Ectodermal cell (in vitro differentiated cells): Measurements from ENCODE around the gene SDK1.

Source experiments
- H3K27ac ChIP-seq: 2 replicates; pipeline ENCODE4 v1.7.0; 2013; ENCODE audit warnings: mild to moderate bottlenecking, low read depth, low read length; ENCODE audit not compliant: insufficient read depth, poor library complexity, severe bottlenecking
- H3K27me3 ChIP-seq: 2 replicates; pipeline ENCODE4 v1.7.0; 2013; ENCODE audit warnings: mild to moderate bottlenecking, low read length; ENCODE audit not compliant: insufficient read depth, control insufficient read depth, poor library complexity, severe bottlenecking
- H3K36me3 ChIP-seq: one replicate; pipeline ENCODE4 v1.7.0; 2013; ENCODE audit warnings: low read length; ENCODE audit not compliant: control insufficient read depth, insufficient read depth
- H3K4me1 ChIP-seq: one replicate; pipeline ENCODE4 v1.7.0; 2013; ENCODE audit warnings: low read length; ENCODE audit not compliant: control insufficient read depth, insufficient read depth
- H3K4me3 ChIP-seq: 2 replicates; pipeline ENCODE4 v1.7.0; 2013; ENCODE audit warnings: low read depth, low read length, control low read depth; ENCODE audit not compliant: insufficient read depth
- H3K9me3 ChIP-seq: 2 replicates; pipeline ENCODE4 v1.7.0; 2013; ENCODE audit warnings: mild to moderate bottlenecking, low read length, moderate library complexity; ENCODE audit not compliant: control insufficient read depth
- WGBS, 2 experiments: methylation state at CpG; one replicate each; pipeline ENCODE4 v1.1.7; 2013; ENCODE audit warnings: missing lambda C conversion rate in 2 of 2; 5-methylcytosine and 5-hydroxymethylcytosine counted together

SDK1 gene

DNA sequence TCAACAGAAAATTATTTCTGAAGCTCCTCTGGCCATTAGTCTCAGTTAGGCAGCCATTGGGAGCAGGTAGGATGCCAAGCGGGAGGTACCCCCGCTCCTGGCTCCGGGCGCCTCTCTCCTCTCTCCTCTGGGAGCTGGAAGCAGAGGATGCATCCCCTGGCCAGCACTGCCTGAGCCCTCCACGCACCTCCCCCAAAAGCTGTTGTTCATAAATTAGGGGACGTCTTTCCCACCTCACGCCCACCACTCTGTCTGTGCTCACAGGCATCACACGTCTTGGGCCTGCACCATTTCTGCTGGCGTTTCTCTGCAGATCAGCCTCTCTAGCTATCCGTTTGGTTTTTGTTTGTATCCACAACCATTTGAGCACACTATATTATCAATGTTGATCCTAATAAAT is 772.0 kb downstream of the SDK1 start:
- Histone ChIP-seq H3K27ac (no peak overlapping the region), H3K27me3 (no peaks in the 10 kb centered on the region), H3K4me3 (no peak overlapping the region), H3K36me3 (no peaks in the 10 kb centered on the region), H3K4me1 (peaks cover 21% of the 10 kb centered on the region), H3K9me3 (no peaks in the 10 kb centered on the region)
- 92 to 93% methylated on average over 10 of the region's 10 CpGs for WGBS, 2 experiments

DNA sequence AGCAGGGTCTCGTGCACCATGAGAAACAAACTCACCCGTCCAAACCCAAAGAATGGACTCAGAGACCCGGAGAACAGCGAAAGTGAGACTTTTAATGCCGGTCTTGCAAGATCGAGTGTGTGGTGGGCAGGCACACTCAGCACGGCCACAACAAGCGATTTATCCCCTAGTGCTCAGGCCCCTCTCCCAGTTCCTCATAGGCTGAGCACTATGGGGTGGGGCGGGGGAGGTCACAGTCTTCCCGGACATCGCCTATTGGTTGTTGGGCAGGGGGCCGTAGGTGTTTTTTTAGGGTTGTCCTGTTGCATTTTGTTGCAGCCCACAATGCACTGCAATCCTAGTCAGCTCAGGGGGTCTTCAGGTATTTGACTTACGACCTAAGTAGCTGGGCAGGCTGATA is 772.7 kb downstream of the SDK1 start:
- no peak overlapping the region for H3K4me3 ChIP-seq
- H3K4me1 ChIP-seq, result peaks cover 21% of the 10 kb centered on the region
- H3K27ac ChIP-seq, result no peak overlapping the region
- H3K9me3 ChIP-seq, result no peaks in the 10 kb centered on the region
- 87 to 88% methylated on average over 13 of the region's 13 CpGs for whole genome bisulfite sequencing, 2 experiments
- no peaks in the 10 kb centered on the region for H3K27me3 ChIP-seq
- H3K36me3 ChIP-seq, result no peaks in the 10 kb centered on the region

DNA sequence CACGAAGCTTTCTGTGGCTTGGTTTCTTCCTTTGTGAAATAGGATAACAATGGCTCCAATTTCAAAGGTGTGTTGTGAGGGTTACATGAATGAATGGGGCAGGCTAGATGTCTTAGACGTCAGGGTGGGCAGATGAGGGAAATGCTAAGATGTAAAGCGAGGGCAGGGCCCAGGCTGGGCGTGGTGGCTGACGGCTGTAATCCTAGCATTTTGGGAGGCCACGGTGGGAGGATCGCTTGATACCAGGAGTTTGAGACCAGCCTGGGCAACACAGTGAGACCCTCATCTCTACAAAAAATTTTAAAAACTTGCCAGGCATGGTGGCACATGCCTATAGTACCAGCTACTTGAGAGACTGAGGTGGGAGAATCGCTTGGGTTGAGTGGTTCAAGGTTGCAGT is 773.4 kb downstream of the SDK1 start:
- H3K4me3 ChIP-seq, result no peak overlapping the region
- 91 to 93% methylated on average over 8 of the region's 8 CpGs for WGBS, 2 experiments
- no peaks in the 10 kb centered on the region for H3K27me3 ChIP-seq
- no peaks in the 10 kb centered on the region for H3K36me3 ChIP-seq
- no peak overlapping the region for H3K27ac ChIP-seq
- H3K4me1 ChIP-seq, result peaks cover 17% of the 10 kb centered on the region
- H3K9me3 ChIP-seq, result no peaks in the 10 kb centered on the region

DNA sequence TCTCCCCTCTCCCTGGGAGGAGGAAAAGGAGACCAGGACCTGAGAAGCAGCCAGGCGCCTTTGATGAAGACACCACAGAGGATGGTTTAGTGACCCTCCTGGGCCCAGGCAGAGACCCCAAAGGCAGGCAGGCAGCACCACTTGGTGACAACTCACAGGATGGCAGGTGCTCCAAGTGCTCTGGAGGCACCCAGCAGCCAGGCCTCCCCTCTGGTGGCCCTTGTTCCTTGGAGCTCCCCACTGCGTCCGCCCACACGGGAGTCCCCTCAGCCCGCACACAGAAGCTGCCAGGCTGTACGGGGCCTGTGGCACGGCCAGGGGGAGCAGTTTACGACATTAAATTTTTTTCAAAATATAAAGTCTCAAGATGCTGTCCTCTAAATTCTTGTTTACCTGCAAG is 773.9 kb downstream of the SDK1 start:
- Histone ChIP-seq H3K36me3 (no peaks in the 10 kb centered on the region), H3K4me3 (no peak overlapping the region), H3K9me3 (no peaks in the 10 kb centered on the region), H3K4me1 (peaks cover 18% of the 10 kb centered on the region), H3K27ac (no peak overlapping the region), H3K27me3 (no peaks in the 10 kb centered on the region)
- WGBS, 2 experiments, result 94 to 95% methylated on average over 8 of the region's 8 CpGs

DNA sequence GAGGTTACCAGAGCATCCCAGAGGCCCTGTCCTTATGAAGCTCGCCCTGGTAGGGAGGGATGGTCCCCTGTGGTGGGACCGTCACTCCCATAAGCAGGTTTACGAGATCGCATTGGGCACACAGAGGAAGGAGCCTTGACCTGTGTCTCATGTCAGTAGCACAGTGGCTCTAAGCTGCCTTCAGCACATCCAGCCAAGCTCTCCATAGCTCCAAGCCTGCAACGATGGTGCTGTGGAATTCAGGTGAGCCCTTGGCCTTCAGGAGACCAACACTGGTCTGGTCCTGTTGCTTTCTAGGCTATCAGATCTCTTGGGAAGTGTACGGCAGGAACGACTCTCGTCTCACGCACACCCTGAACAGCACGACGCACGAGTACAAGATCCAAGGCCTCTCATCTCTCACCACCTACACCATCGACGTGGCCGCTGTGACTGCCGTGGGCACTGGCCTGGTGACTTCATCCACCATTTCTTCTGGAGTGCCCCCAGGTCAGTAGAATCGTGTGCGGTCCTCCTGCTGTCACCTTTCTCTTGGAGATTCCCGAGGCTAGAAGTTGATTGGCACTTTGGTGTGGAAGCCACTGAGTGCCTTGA is 775.7 kb downstream of the SDK1 start:
- H3K27me3 ChIP-seq, result no peaks in the 10 kb centered on the region

DNA sequence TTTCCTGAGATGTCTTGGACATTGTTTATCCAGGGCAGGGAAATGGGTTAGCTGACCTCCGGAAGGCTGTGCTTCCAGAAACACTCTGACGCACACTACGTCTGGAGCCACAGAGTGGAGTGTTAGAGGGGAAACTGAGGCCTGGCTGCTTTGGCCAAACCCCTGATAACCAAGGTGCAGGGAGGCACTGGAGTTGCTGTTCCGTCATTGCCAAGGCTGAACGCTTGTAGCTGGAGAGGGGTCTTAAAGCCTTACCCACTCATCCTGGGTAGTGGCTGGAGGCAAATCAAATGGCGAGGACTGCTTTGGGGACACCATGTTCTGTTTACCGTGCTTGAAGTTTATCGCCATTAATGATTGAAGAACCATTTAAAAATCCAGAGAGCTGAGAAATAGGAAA is 776.9 kb downstream of the SDK1 start:
- WGBS, 2 experiments, result 93 to 94% methylated on average over 8 of the region's 8 CpGs
- H3K4me1 ChIP-seq, result peaks cover 5% of the 10 kb centered on the region
- no peaks in the 10 kb centered on the region for H3K9me3 ChIP-seq
- H3K27ac ChIP-seq, result no peak overlapping the region
- no peaks in the 10 kb centered on the region for H3K27me3 ChIP-seq
- H3K4me3 ChIP-seq, result no peak overlapping the region
- H3K36me3 ChIP-seq, result no peaks in the 10 kb centered on the region

More for the DNA sequence above, 775.7 kb downstream of the SDK1 start:
- H3K4me3 ChIP-seq, result no peak overlapping the region
- no peaks in the 10 kb centered on the region for H3K36me3 ChIP-seq
- no peak overlapping the region for H3K27ac ChIP-seq
- peaks cover 15% of the 10 kb centered on the region for H3K4me1 ChIP-seq
- H3K9me3 ChIP-seq, result no peaks in the 10 kb centered on the region
- 87 to 90% methylated on average over 19 of the region's 19 CpGs for WGBS, 2 experiments

DNA sequence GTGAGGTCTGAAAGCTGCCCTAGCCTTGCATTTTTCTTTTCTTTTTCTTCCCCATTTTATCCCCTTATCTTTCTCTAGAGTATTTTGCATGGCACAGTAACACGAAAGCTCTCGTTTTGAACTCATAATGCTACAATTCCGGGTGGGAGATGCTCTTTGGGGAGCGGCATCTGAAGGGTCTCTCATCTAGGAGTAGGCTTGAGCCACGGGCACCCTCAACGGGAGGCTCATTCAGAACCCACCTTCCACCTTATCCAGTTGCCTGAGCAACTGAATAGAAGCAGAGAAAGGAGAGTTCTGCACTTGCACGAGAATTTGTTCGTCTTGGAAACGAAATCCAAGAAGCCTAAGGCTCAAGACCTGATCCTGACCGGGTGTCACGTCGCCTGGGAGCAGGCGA is 777.5 kb downstream of the SDK1 start:
- no peaks in the 10 kb centered on the region for H3K9me3 ChIP-seq
- no peaks in the 10 kb centered on the region for H3K27me3 ChIP-seq
- H3K4me3 ChIP-seq, result no peak overlapping the region
- 84 to 87% methylated on average over 13 of the region's 13 CpGs for WGBS, 2 experiments
- no peaks in the 10 kb centered on the region for H3K36me3 ChIP-seq
- H3K27ac ChIP-seq, result no peak overlapping the region
- H3K4me1 ChIP-seq, result peaks cover 5% of the 10 kb centered on the region

DNA sequence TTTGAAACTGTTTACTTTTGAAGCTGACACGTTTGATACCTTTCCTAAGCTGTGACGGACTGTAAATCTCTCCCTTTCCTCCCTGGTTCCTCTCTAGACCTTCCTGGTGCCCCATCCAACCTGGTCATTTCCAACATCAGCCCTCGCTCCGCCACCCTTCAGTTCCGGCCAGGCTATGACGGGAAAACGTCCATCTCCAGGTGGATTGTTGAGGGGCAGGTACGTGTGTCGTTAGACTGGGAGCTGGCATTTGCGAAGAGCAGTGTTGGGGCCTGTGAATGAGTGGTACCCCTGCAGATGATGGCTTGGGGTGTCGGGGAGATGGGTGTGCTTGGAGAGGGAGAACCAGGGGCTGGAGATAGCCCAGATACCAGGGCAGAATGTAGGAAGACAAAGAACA is 778.3 kb downstream of the SDK1 start:
- H3K9me3 ChIP-seq, result no peaks in the 10 kb centered on the region
- no peak overlapping the region for H3K27ac ChIP-seq
- H3K4me3 ChIP-seq, result no peak overlapping the region
- H3K4me1 ChIP-seq, result peaks cover 5% of the 10 kb centered on the region
- 95% methylated on average over 11 of the region's 11 CpGs for WGBS, 2 experiments
- H3K36me3 ChIP-seq, result no peaks in the 10 kb centered on the region
- H3K27me3 ChIP-seq, result no peaks in the 10 kb centered on the region

DNA sequence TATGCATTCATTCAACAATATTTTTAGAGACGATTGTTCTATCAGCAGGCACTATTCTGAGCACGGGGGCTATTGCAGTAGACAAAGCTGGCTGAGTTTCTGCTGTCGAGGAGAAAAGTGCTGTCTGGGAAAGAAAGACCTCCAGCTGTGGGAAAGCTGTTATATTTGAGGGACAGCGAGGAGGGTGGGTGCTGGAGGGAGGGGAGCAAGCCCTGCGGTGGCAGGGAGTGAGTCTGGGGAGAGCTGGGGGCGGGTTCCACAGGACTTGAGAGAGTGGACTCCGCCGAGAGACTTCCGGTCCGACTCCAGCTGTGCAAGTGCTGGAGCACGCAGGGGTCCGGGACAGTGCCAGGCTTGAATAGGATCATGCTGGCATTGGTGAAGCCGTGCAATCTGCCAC is 778.9 kb downstream of the SDK1 start:
- H3K9me3 ChIP-seq, result no peaks in the 10 kb centered on the region
- H3K4me3 ChIP-seq, result no peak overlapping the region
- no peaks in the 10 kb centered on the region for H3K36me3 ChIP-seq
- WGBS, 2 experiments, result 69 to 70% methylated on average over 13 of the region's 13 CpGs
- H3K27me3 ChIP-seq, result no peaks in the 10 kb centered on the region
- no peak overlapping the region for H3K27ac ChIP-seq
- H3K4me1 ChIP-seq, result peaks cover 5% of the 10 kb centered on the region

DNA sequence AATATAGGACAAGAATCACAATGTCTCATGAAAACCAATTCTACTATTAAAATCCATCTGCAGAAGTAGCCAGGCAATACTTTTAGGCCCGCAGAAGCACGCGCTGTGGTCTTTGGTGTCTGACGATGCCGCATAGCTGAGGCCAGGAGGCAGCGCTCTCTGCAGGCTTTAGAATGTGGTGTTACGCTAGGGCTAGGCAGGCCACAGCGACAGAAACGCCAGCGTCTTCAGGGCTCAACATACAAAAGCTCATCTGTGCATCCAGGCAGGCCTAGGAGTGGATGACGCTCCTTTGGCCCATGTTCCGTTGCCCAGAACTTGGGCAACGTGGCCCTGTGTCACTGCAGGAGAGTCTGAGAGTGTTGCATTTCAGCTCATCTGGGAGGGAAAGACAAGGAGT is 779.9 kb downstream of the SDK1 start:
- no peak overlapping the region for H3K27ac ChIP-seq
- WGBS, 2 experiments, result 90 to 93% methylated on average over 13 of the region's 13 CpGs
- H3K36me3 ChIP-seq, result no peaks in the 10 kb centered on the region
- no peaks in the 10 kb centered on the region for H3K27me3 ChIP-seq
- no peak overlapping the region for H3K4me3 ChIP-seq
- peaks cover 5% of the 10 kb centered on the region for H3K4me1 ChIP-seq
- no peaks in the 10 kb centered on the region for H3K9me3 ChIP-seq

DNA sequence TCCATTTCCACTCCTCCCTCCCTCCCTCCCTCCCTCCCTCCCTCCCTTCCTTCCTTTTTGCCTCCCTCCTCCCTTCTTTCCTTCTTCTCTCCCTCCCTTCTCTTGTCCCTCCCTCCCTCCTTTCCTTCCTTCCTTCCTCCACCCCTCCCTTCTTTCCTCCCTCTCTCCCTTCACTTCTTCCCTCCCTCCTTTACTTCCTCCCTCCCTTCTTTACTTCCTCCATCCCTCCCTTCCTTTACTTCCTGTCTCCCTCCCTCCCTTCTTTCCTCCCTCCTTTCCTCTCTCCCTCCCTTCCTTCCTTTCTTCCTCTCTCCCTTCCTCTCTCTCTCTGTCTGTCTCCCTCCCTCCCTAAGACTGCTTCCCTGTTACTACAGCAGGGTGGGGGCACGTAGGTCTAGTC is 782.5 kb downstream of the SDK1 start:
- H3K4me3 ChIP-seq, result no peak overlapping the region
- H3K27me3 ChIP-seq, result no peaks in the 10 kb centered on the region
- H3K36me3 ChIP-seq, result no peaks in the 10 kb centered on the region
- peaks cover 5% of the 10 kb centered on the region for H3K4me1 ChIP-seq
- no peaks in the 10 kb centered on the region for H3K9me3 ChIP-seq
- 84 to 96% methylated on average over 1 of the region's 1 CpG for WGBS, 2 experiments
- no peak overlapping the region for H3K27ac ChIP-seq
